ENCODE measurements around the gene HEY2.

HEY2 gene

DNA sequence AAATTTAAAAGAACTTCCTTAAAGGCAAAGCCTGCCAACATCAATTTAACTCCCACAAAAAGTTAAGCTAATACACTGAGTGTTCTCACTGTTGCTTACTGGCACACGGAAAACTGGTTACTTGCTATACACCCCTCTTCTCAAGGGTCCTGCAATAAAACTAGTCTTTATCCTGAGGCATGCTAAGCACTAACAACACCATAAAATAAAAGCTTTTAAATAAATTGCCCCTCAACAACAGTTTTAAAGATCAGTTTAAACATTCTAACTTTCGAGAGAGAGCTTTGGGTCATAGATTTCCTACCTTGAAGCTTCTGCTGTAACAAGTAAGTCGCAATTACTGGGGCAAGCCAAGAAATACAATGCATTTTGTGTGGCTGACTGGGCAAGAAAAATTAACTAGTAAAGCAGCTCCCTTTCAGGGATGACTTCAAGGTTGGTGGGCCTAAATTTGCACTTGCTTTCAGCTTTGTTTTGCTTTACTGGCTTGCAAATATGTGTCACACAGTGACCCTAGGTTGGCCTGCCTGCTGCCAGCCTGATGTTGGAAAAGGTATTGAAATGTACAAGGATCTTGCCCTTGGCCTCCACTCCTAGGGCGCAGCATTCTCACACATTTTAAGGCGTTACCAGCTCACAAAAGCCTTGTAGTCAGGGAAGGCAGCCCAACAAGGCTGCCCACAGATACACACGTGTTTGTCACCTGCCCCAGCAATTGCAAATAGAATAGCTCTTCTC lies 4.0 kb upstream of the HEY2 start:
- DNase-seq (ENCODE audit: low spot score): no peak

DNA sequence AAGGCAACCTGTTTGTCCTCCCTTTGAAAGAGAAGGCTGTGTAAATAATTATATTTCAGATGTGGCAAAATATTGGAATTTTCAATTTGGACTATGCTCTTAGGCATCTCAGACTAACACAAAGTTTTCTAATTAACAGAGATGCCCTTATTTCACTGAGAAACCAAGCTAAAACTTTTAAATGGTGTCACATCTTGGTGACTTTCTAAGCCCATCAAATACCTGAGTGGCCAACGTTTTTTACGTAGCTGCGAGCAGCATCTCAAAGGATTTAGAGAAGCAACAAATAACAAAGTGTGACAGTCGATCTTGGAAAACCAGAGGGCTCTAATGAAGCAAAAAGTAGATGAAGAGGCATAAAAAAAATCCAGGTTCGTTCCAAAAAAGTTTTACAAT lies 3.4 kb upstream of the HEY2 start:
- no peak for DNase-seq (ENCODE audit: low spot score)

DNA sequence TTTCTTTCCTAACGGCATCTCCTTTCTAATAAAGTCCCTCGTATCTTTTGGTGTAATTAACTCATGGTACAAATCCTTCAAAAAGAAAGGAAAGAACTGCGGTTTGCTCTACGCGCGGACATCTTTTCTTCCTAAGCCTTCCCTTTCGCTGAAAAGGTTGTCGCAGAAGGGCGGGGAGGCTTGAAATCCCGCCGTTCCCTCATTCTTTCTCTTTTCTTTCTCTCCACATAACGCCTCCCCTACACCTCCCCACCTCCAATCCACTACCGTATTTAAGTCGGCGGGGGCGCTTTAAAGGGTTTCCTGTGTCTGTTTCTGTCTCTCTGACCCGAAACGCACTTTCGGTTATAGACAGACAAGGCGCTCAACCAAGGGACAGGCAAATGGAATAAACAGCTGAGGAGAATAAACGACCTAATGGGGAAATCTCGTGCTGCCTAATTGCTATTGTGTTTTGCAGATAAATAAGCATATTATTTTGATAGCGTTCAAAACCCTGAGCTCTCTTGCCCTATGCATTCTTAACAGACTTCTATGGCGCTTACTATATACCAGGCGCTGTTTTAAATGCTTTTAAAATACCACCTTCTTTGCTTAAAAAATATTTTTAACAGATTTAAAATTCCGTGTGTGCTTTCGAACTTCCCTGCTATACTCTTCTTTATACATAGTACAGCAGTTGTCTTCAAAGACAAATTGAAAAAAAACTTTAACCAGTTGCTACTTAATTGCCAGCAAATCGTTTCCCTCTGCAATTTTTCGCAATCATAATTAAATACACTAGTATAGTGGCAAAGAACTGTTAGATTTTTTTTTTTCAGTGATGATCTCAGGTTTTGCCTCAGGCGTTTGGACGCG lies 2.5 kb upstream of the HEY2 start:
- peak; percentile 72 for DNase-seq (ENCODE audit: low spot score)

DNA sequence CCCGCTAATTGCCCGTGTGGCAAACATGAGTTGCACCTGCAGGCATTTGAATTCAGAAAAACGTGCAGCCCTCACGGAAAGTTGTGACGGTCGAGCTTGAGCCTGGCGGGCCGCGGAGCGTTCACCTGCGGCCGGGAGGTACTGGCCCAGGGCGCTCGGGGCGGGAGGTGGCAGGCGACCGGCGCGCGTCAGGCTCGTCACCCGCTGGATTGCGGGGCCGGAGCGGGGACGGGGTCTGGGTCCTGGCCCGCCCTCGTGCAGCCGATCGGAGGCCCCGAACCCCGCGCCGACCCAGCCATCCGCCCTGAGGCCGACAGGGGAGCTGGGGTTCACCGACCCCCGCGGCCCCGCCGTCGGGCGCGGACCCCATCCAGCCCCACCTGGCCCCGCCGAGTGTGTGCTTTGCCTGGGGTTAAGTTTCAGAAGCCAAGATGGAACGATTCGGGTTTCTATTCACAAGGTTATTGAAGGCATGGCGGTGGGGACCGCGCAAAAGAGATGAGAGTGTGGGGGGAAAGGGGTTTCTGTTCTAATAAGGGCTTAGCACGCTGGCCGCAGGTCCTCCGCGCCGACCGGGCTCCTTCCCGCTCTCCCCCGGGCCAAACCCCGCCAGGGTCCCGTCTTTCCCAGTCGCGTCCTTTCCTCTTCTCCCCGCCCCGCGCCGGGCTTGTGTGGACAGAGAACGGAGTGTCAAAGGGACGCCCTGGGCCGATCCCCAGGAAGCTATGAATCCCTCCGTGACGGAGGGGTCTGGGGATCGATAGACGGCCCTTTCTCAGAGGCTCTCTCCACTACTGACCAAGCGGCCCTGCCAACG lies 1.6 kb upstream of the HEY2 start:
- peak; percentile 71 for DNase-seq (ENCODE audit: low spot score)

DNA sequence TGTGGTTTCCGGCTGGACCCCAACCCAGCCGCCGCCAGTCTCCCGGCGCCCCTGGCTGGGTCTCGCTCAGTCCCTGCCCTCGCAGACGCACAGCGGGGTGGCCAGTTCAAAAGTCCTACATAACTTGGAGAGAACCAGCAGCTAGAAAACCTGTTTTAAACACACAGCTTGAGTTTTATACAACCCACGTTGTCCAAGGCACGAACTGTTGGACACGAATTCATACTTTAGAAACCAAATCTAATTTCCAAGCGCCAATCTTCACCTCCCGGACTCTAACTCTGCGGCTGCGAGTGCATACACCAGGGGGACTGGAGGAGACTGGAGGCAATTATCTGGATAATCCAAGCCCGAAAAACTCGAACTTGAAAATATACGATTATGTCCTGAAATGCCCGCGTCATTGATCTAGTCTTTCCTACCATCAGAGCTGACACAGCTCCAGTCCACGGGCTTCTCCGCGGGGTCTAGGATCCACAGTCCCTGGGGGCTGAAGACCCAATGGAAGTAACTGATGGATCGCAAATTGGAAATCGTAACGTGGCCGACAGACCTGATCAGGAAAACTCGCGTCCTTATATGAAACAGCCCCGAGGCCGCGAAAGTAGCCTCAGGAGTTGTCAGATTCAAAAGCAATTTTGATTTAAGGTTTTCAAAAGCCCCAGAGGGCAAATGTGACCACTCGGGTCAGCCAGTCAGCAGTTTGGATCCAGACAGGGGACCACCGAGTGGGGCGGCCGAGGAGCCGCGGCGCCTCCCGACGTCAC lies 843 bp upstream of the HEY2 start:
- DNase-seq (ENCODE audit: low spot score): no peak

DNA sequence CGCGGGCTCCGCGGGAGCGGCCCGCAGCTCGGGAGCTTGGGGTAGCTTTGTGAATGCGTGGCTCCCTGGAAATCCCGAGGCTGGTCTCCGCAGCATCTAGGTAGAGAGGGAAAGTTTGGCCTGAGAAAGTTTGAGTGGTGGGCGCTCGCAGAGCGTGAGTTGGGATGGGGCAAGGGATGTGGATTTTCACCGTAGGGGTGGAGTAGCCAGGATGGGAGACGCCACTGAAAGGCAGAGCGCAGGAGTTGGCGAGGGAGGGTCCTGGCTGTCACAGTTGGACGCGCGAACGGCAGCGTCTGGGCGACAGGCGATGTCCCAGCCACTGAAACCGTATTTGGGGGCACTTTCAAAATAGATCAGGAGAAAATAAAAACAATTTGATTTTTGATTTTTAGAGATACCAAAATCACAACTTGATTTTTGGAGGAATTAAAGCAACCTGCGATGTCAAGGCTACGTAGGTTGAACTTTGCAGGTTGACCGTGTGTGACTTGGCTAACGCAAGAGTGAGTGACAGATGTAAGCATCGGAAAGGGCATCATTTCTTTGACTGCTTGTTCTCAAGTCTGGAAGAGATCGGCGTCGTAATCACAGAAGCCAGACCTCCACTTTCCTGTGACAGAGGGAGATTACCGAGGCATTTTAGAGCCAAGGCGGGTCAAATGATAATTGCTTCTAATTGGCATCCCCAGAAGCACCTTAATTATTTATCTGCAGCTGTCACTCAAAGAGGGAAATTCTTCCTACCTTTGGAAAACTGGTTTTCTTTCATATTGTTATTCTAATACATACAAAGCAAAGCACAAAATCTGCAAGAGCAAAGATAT lies 646 bp downstream of the HEY2 start:
- no peak for DNase-seq (ENCODE audit: low spot score)

DNA sequence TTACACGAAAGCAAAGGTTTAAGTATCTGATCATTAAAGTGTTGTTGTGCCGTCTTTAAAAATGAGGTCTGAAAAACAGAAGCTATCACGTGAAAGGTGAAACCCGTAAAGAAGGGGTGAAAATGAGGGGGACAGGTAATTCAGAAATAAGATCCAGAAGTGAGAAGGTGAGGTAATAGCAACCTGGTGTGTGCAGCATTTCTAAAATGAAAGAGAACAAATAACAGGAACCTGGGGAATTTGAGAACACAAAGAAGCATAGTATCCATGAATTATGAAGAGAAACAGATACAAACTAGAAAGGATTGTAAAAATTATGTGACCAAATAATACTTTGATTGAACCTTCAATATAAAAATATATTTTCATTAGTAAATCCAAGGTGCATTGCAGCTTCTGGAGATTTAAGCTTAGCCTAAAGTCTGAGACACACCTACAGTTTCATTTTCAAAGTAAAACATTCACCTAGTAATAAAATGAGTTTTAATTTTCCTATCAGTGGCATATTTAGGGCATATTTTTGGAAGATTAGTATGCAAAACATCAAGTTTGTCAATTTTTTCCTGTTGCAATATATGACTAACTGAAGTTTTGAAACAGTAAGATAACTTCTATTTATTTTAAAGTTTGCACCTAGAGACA lies 1.4 kb downstream of the HEY2 start:
- DNase-seq (ENCODE audit: low spot score): no peak

DNA sequence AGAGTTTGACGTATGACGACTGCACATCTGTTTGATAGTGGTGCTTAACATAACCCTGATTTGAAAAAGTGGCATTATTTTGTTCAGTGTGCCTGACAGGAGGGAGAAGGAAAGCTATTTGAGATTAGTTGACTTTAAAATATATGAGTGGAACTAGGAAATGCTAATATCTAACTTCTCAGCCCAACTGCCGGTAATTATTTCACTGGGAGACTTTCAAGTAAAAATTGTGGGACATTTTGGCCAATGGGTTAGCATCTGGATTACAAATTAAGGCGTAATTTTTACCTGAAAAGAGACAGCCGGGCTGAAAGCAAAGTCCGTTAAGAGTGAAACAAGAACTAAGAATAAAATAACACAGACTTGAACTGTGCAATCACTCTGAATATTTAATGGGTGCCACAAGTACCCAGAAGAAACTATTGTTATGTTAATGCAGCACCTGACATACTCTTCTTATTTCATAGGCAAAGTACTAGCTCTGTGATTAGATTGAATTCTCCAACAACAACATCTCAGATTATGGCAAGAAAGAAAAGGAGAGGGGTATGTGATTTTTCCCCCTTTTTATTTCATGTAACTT lies 2.0 kb downstream of the HEY2 start:
- DNase-seq (ENCODE audit: low spot score): no peak

DNA sequence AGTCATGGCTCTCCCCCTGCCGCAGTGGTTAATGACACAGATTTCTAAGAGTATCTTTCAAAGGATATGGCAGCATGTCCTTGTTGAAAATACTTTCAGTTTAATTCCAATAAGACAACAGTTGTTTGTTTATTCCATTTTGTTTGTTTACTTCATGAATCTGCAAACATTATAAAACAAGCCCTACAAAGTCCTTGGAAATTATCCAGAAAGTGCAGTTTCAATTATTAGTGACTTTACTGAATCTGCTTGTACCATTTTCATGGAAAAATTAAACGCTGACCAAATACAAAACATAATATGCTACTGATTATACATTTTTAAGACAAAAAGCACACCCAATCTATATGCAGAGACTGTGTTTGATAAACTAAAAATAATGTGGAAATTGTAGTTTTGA lies 3.3 kb downstream of the HEY2 start:
- DNase-seq (ENCODE audit: low spot score): no peak

DNA sequence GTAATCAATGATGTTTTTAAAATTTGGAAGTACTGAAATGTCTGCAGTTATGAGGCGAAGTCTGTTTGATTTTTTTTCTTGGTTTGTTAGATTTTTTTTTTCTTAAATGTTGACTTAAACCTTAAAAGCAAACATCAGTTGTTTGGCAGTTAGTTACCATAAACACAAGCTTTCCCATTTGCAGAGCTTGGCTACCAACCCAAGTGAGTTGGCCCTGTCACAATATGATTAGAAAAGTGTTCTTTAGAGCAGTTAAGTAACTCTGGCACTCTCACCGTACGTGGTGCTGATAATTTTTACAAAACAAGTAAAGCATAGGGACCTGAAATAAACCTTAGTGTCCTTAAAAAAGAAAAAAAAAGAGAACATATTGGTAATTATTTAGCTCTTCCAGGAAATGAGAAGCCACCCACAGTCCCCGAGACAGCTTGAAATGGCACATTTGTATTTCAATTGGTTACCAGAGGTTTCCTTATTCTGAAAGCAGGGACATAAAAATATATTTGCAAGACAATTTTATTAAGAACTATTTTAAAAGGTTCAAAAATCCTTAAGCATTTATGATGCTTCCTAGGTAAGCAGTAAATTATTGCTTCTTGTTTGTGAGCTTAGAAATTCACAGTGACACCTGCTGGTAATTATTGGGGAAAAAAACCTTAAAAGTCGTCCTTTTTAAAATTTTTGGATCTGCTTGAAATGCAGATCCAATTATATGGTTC lies 3.9 kb downstream of the HEY2 start:
- no peak for DNase-seq (ENCODE audit: low spot score)

DNA sequence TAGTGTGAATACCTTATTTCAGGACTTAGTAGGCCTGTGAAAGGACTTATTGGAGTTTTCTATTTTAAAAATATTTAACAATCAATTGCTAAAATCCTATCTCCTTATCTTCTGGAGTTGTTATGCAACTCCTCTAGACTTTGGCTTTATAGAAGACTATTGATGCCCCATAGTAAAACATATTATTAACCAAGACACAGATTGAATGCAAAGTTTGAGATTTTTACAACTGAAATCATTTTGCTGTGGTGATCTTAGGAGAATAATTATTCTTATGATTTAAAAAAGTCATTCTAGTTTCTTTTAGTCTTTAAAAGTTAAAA lies 4.5 kb downstream of the HEY2 start:
- no peak for DNase-seq (ENCODE audit: low spot score)

DNA sequence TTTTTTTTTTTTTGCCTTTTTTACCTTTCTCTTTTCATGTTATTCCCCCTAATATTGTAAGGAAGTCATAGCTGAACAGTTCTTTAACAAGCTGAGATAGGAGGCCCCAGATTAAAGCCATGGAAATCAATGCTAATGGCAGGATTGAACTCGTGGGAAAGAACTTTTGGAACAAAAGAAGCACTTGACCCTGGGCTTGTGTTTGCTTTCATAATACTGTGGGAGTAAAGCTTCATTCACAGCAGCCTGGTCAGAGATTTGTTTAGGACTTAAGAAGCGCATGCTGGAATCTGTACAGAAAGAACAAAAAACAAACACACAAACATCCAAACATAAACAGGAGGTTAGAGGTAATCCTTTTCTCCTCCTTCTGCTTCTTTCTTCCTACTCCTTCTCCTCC lies 5.1 kb downstream of the HEY2 start:
- no peak for DNase-seq (ENCODE audit: low spot score)

DNA sequence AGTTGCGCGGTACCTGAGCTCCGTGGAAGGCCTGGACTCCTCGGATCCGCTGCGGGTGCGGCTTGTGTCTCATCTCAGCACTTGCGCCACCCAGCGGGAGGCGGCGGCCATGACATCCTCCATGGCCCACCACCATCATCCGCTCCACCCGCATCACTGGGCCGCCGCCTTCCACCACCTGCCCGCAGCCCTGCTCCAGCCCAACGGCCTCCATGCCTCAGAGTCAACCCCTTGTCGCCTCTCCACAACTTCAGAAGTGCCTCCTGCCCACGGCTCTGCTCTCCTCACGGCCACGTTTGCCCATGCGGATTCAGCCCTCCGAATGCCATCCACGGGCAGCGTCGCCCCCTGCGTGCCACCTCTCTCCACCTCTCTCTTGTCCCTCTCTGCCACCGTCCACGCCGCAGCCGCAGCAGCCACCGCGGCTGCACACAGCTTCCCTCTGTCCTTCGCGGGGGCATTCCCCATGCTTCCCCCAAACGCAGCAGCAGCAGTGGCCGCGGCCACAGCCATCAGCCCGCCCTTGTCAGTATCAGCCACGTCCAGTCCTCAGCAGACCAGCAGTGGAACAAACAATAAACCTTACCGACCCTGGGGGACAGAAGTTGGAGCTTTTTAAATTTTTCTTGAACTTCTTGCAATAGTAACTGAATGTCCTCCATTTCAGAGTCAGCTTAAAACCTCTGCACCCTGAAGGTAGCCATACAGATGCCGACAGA lies 9.9 kb downstream of the HEY2 start:
- DNase-seq (ENCODE audit: low spot score): no peak

DNA sequence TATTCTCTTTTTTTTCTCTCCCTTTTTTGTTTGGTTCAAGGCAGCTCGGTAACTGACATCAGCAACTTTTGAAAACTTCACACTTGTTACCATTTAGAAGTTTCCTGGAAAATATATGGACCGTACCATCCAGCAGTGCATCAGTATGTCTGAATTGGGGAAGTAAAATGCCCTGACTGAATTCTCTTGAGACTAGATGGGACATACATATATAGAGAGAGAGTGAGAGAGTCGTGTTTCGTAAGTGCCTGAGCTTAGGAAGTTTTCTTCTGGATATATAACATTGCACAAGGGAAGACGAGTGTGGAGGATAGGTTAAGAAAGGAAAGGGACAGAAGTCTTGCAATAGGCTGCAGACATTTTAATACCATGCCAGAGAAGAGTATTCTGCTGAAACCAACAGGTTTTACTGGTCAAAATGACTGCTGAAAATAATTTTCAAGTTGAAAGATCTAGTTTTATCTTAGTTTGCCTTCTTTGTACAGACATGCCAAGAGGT lies 10.6 kb downstream of the HEY2 start:
- DNase-seq (ENCODE audit: low spot score): no peak

DNA sequence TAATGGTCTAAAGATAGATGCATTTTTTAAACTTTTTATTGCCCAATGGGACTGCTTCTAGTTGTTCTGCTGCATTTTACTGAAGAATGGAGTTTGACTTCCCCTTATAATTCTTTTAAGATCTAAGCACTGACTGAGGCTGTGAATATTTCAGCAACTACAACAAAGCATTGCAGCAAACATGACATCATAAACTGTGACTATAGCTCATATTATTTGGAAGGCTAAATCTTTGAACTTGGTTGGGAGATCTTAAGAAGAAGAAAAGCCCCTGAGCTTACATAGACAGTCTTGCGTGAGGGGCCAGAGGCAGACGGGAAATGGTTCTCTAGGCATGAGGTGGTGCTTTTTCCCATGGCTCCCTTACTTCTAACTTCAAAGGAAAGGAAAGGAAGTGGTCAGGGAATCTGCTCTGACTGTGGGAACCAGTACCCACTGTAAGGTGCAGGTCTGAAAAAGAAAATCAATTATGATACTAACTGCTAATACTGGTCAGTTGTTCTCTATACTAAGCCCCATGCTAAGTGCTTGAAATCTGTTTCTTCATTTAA lies 14.8 kb downstream of the HEY2 start:
- DNase-seq (ENCODE audit: low spot score): no peak

DNA sequence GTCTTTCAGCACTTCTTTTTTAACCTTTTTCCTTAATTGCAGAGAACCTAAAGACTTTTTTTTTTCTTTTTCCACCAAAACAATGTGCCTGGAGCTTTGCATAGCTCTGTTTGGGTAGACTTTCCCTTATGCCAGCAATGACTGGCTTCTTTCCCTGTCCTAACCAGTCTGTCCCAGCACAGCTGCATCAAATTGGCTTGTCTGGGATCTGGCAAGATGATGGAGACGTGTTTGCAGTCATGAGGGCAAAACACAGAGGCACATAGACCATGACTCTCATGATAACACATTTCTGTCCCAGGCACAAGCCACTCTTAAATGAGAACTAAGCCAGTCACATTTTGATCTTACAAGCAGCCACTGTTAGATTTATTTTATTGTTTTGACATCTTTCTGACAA lies 16.5 kb downstream of the HEY2 start:
- DNase-seq (ENCODE audit: low spot score): no peak

DNA sequence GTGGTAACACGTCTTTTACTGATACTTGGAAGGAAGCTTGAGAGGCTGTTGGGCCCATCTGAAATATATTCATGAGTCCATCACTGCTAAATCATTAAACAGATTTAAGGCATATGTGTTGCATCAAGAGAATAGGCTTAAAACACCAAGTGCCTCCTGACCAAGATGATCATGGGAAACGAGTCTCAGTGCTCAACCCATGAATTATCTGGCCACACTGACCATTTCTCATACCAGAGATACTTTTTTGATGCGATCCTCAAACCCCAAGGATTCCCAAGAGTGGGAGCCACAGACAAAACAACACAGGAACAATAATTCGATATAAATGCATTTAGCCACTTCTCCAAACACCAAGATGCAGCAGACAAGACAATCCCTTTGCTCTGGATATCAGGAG lies 17.2 kb downstream of the HEY2 start:
- DNase-seq (ENCODE audit: low spot score): no peak

DNA sequence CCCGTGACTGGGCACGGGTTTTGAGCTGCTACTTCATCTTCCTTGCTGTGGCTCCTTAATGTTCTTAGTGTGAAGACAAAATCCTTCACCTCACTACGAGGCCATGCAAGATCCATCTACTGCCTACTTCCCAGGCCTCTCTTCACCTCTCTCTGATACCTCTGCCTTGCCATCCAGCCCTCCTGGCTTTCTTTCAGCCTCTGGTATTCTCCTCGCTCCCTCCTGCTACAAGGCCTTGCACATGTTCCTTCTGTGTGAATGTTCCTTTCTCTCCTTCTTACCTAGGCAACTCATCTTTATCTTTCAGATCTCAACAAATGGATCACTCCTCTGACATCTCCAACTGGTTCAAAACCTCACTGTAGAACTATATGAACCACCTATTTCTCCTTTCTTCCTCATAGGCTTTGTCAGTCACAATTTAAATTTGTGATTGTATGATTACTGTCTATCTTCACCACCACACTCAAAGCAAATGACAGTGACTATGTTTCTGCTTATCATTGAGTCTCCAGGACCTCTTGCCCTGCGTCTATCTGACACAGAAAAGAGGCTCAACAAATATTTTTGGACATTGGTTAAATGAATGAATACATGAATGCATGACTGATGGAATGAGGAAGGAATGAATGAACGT lies 19.8 kb downstream of the HEY2 start:
- DNase-seq (ENCODE audit: low spot score): no peak

Data from left forelimb (tissue), 1 donor.